ENCODE data around the gene CMBL. TPM values are rescaled to one million over a fixed set of nuclear protein-coding genes. Genes with fewer than 3 reads are reported as not detected.

CMBL gene
- total RNA-seq, 1 experiment from 2014 or later: 43.2 TPM

- in situ Hi-C loops (cut with HindIII; ENCODE audit: low pct_unique_long_range_greater_than_20kb, low sequenced_read_pairs): no loop called here
- TF ChIP-seq POLR2AphosphoS5 (IDR thresholded peaks at IDR 0.05; ENCODE audit: low read depth, low read length) (no peak), SIN3A (IDR thresholded peaks at IDR 0.05; ENCODE audit: borderline replicate concordance, insufficient read depth, low read depth, low read length) (no peak), TCF7L2 (IDR thresholded peaks at IDR 0.05; ENCODE audit: low read depth, low read length) (no peak), CTCF (IDR thresholded peaks at IDR 0.05) (no peak), REST (IDR thresholded peaks at IDR 0.05; ENCODE audit: insufficient read depth in 1 of 2, low read depth in 2 of 2, low read length in 1 of 2) (no peak)
- intact Hi-C loops (cut with micrococcal nuclease; ENCODE audit: unreplicated experiment): no loop called here
Measured at GRCh38 chr5:10244342-10244944, 63.3 kb downstream of the CMBL start.

GRCh38 chr5:10243660-10244240, 64.0 kb downstream of the CMBL start:
- Histone ChIP-seq H3K36me3 (ENCODE audit: control insufficient read depth, insufficient read depth, low read length) (no peaks in the 10 kb centered on the region), H3K27ac (ENCODE audit: low read length) (no peak overlapping the region), H3K4me1 (ENCODE audit: control insufficient read depth, insufficient read depth, low read length) (peaks cover 6% of the 10 kb centered on the region), H3K4me3 (ENCODE audit: low read depth in 2 of 2, low read length in 2 of 2) (no peak overlapping the region), H3K27me3 (ENCODE audit: control insufficient read depth, insufficient read depth, low read length) (no peaks in the 10 kb centered on the region), H3K9me3 (ENCODE audit: control insufficient read depth, insufficient read depth, low read depth, low read length) (no peaks in the 10 kb centered on the region)
- intact Hi-C loops (cut with micrococcal nuclease; ENCODE audit: unreplicated experiment): no loop called here
- BruUV-seq (replicated peaks): no TSS peak
- in situ Hi-C loops (cut with HindIII; ENCODE audit: low pct_unique_long_range_greater_than_20kb, low sequenced_read_pairs): no loop called here
- ATAC-seq (no peak), DNase-seq (ENCODE audit: low read depth, low spot score) (no peak)
- CTCF ChIA-PET: no interaction called here
- no peak for TF ChIP-seq TCF7L2 (IDR thresholded peaks at IDR 0.05; ENCODE audit: low read depth, low read length)
- TF ChIP-seq POLR2AphosphoS5 (IDR thresholded peaks at IDR 0.05; ENCODE audit: low read depth, low read length): no peak
- no peak for TF ChIP-seq CTCF (IDR thresholded peaks at IDR 0.05)
- no peak for TF ChIP-seq SIN3A (IDR thresholded peaks at IDR 0.05; ENCODE audit: borderline replicate concordance, insufficient read depth, low read depth, low read length)
- TF ChIP-seq REST (IDR thresholded peaks at IDR 0.05; ENCODE audit: insufficient read depth in 1 of 2, low read depth in 2 of 2, low read length in 1 of 2): no peak
- POLR2A ChIA-PET: interaction anchor here (1.0 kb wide), 1 partner anchor 9 kb away, joined by 3 read pairs; no protein-coding TSS in a partner anchor

More at GRCh38 chr5:10244342-10244944, 63.3 kb downstream of the CMBL start:
- Histone ChIP-seq H3K4me1 (ENCODE audit: control insufficient read depth, insufficient read depth, low read length) (peaks cover 6% of the 10 kb centered on the region), H3K36me3 (ENCODE audit: control insufficient read depth, insufficient read depth, low read length) (no peaks in the 10 kb centered on the region), H3K4me3 (ENCODE audit: low read depth in 2 of 2, low read length in 2 of 2) (no peak overlapping the region), H3K9me3 (ENCODE audit: control insufficient read depth, insufficient read depth, low read depth, low read length) (no peaks in the 10 kb centered on the region), H3K27me3 (ENCODE audit: control insufficient read depth, insufficient read depth, low read length) (no peaks in the 10 kb centered on the region), H3K27ac (ENCODE audit: low read length) (no peak overlapping the region)
- no peak for DNase-seq (ENCODE audit: low read depth, low spot score)
- POLR2A ChIA-PET: no interaction called here
- no TSS peak for BruUV-seq (replicated peaks)
- ATAC-seq: no peak
- CTCF ChIA-PET: no interaction called here
